Spleen (tissue), 11 donors: ENCODE results near the gene ACBD6. TPM values are rescaled to one million over a fixed set of nuclear protein-coding genes. Genes with fewer than 3 reads are reported as not detected.
"Not testable (repeated sequence)": the region's sequence is repeated elsewhere in the genome, so short reads cannot be mapped to it uniquely, and the experiment has no call there.

ENCODE experiments used
- DNase-seq: peaks from one replicate; pipeline ENCODE4 v3.0.0-alpha.2; 2020
- H3K27ac ChIP-seq, 8 donors: fragments of 200-600 bp; sonication (generic) in 7 of 8; 1 replicate in 4 of 8; 2 replicates in 4 of 8; pipeline versions ENCODE4 v1.5.0 to v1.8.0; 2016 to 2021; ENCODE audit warnings: inconsistent platforms in 4 of 8, mild to moderate bottlenecking in 4 of 8, moderate library complexity in 1 of 8
- H3K27me3 ChIP-seq, 7 donors: fragments of 200-600 bp; sonication (generic) in 6 of 7; replicated peaks in 1 of 7; 1 replicate in 4 of 7; 2 replicates in 3 of 7; pipeline versions ENCODE4 v1.5.0 to v1.8.0; 2016 to 2021; ENCODE audit warnings: inconsistent platforms in 3 of 7, mild to moderate bottlenecking in 1 of 7
- H3K36me3 ChIP-seq, 6 donors: fragments of 200-600 bp; sonication (generic) in 5 of 6; 1 replicate in 4 of 6; 2 replicates in 2 of 6; pipeline versions ENCODE4 v1.5.0 to v1.8.0; 2016 to 2021; ENCODE audit warnings: inconsistent platforms in 2 of 6
- H3K4me1 ChIP-seq, 6 donors: fragments of 200-600 bp; sonication (generic) in 5 of 6; 1 replicate in 3 of 6; 2 replicates in 3 of 6; pipeline versions ENCODE4 v1.5.0 to v1.8.0; 2016 to 2021; ENCODE audit warnings: inconsistent platforms in 3 of 6
- H3K4me3 ChIP-seq, 8 donors: fragments of 200-600 bp; sonication (generic) in 7 of 8; 1 replicate in 4 of 8; 2 replicates in 4 of 8; pipeline versions ENCODE4 v1.5.0 to v1.8.0; 2016 to 2021; ENCODE audit warnings: inconsistent platforms in 4 of 8, mild to moderate bottlenecking in 4 of 8, moderate library complexity in 2 of 8
- H3K9me3 ChIP-seq, 8 donors: fragments of 200-600 bp; sonication (generic) in 7 of 8; 1 replicate in 4 of 8; 2 replicates in 4 of 8; pipeline versions ENCODE4 v1.5.0 to v1.8.0; 2016 to 2021; ENCODE audit warnings: inconsistent platforms in 4 of 8
- CTCF ChIP-seq, 11 experiments: fragments of 200-600 bp in 7 of 11; fragments of 450-650 bp in 4 of 11; sonication (generic) in 4 of 11; IDR thresholded peaks in 8 of 11; conservative IDR thresholded peaks in 3 of 11; 1 replicate in 7 of 11; 2 replicates in 4 of 11; pipeline versions ENCODE4 v1.4.0 to v1.8.0; 2016 to 2021; ENCODE audit warnings: antibody characterized with exemption in 11 of 11, inconsistent platforms in 4 of 11, mild to moderate bottlenecking in 1 of 11
- POLR2A ChIP-seq, 3 donors: fragments of 450-650 bp; IDR thresholded peaks; one replicate each; pipeline ENCODE4 v1.5.1; 2017; ENCODE audit warnings: antibody characterized with exemption in 3 of 3, mild to moderate bottlenecking in 1 of 3
- POLR2AphosphoS5 ChIP-seq, 3 donors: sonication (generic); formaldehyde crosslinking; IDR thresholded peaks; one replicate each; pipeline ENCODE4 v1.5.1; 2017; ENCODE audit warnings: antibody characterized with exemption in 3 of 3
- WGBS, 5 donors: extraction: QIAGEN DNeasy Blood & Tissue Kit in 3 of 5; methylation state at CpG; one replicate each; pipeline versions ENCODE4 v1.1.5 to v1.1.7; 2013 to 2018; 5-methylcytosine and 5-hydroxymethylcytosine counted together
- intact Hi-C: fragments of 100-400 bp; cut with DNase I; formaldehyde crosslinking; loops from one replicate; pipeline ENCODE4 v1.15.0; 2023; ENCODE audit warnings: low total_unique reads
- polyA plus RNA-seq, 3 donors: library from polyadenylated mRNA; stranded (reverse); fragments of 200-250 nt; gene quantifications; one replicate each; pipeline ENCODE4 v1.2.1, GENCODE V29; 2013
- total RNA-seq, 7 donors: library from RNA; depleted of rRNA in 3 of 7; stranded (reverse); fragments of >200 nt in 3 of 7; fragmentation: NEBNext Ultra II Directional in 4 of 7; extraction: Animal tissue kit (Norgen Biotek cat#: 25700) in 4 of 7; gene quantifications; one replicate each; pipeline versions ENCODE4 v1.1.0 to v1.2.1, GENCODE V29; 2016 to 2021
- donor health status: healthy with polysubstance abuse.
- donor health status: DM: no; HTN: no; CAD: no; lungs with moderate emphysema.
- donor health status: DM: no; HTN: no; CAD: no.
- donor health status: Bipolar disorder and iron deficiency.
- donor health status: healthy.
- donor health status: DM: no; HTN: no; CAD: no.
- donor health status: DM: yes; HTN: yes; CAD: no.

ACBD6 gene
- total and polyA plus RNA-seq, 10 donors, result 27.2 to 62.9 (median 38.3) TPM

- no peak for TF ChIP-seq CTCF (IDR thresholded peaks at IDR 0.05 in 8 of 11, conservative IDR thresholded peaks at IDR 0.05 in 3 of 11)
- TF ChIP-seq POLR2AphosphoS5 (IDR thresholded peaks at IDR 0.05), result no peak
- TF ChIP-seq POLR2A (IDR thresholded peaks at IDR 0.05), result no peak
- Histone ChIP-seq H3K4me3 (no peak overlapping the region), H3K27ac (no peak overlapping the region), H3K9me3 (peaks cover 0 to 9% (median 0%) of the 10 kb centered on the region in 8 donors), H3K27me3 (no peaks in the 10 kb centered on the region), H3K4me1 (peaks cover 0 to 3% (median 0%) of the 10 kb centered on the region in 6 donors), H3K36me3 (peaks cover 0 to 28% (median 0%) of the 10 kb centered on the region in 6 donors)
- intact Hi-C loops, result no loop called here
- no peak for DNase-seq
Measured at GRCh38 chr1:180425952-180426351, 76.4 kb downstream of the ACBD6 start.

GRCh38 chr1:180424848-180425457, 77.4 kb downstream of the ACBD6 start:
- TF ChIP-seq POLR2A (IDR thresholded peaks at IDR 0.05) (no peak), CTCF (IDR thresholded peaks at IDR 0.05 in 8 of 11, conservative IDR thresholded peaks at IDR 0.05 in 3 of 11) (no peak), POLR2AphosphoS5 (IDR thresholded peaks at IDR 0.05) (no peak)
- peaks cover 0 to 9% (median 0%) of the 10 kb centered on the region in 8 donors for H3K9me3 ChIP-seq
- intact Hi-C loops, result no loop called here
- no peak for DNase-seq
- no peak overlapping the region for H3K27ac ChIP-seq
- peaks cover 0 to 38% (median 0%) of the 10 kb centered on the region in 6 donors for H3K36me3 ChIP-seq
- H3K4me1 ChIP-seq, result peaks cover 0 to 3% (median 0%) of the 10 kb centered on the region in 6 donors
- no peaks in the 10 kb centered on the region for H3K27me3 ChIP-seq
- 63 to 81% (median 79%) methylated on average over 3 of the region's 3 CpGs for WGBS, 5 donors
- H3K4me3 ChIP-seq, result no peak overlapping the region

- Histone ChIP-seq H3K36me3 (peaks cover 0 to 38% (median 0%) of the 10 kb centered on the region in 6 donors), H3K27me3 (no peaks in the 10 kb centered on the region), H3K9me3 (peaks cover 0 to 12% (median 0%) of the 10 kb centered on the region in 8 donors), H3K4me3 (no peak overlapping the region), H3K27ac (no peak overlapping the region), H3K4me1 (no peaks in the 10 kb centered on the region)
- no peak for DNase-seq
- intact Hi-C loops, result no loop called here
- 92 to 97% (median 94%) methylated on average over 1 of the region's 1 CpG for WGBS, 5 donors
- TF ChIP-seq POLR2AphosphoS5 (IDR thresholded peaks at IDR 0.05) (no peak), POLR2A (IDR thresholded peaks at IDR 0.05) (no peak), CTCF (IDR thresholded peaks at IDR 0.05 in 8 of 11, conservative IDR thresholded peaks at IDR 0.05 in 3 of 11) (no peak)
Measured at GRCh38 chr1:180421614-180422013, 80.8 kb downstream of the ACBD6 start.

- H3K27me3 ChIP-seq, H3K4me3 ChIP-seq, H3K4me1 ChIP-seq, intact Hi-C loops, DNase-seq, H3K27ac ChIP-seq: not testable (repeated sequence)
- Histone ChIP-seq H3K9me3 (peaks cover 0 to 17% (median 3%) of the 10 kb centered on the region in 8 donors), H3K36me3 (peaks cover 0 to 40% (median 0%) of the 10 kb centered on the region in 6 donors)
- WGBS, 5 donors, result 96 to 100% (median 100%) methylated on average over 1 of the region's 1 CpG
Measured at GRCh38 chr1:180421145-180421544, 81.2 kb downstream of the ACBD6 start.
